ENCODE measurements around the gene SMARCE1.

DNA sequence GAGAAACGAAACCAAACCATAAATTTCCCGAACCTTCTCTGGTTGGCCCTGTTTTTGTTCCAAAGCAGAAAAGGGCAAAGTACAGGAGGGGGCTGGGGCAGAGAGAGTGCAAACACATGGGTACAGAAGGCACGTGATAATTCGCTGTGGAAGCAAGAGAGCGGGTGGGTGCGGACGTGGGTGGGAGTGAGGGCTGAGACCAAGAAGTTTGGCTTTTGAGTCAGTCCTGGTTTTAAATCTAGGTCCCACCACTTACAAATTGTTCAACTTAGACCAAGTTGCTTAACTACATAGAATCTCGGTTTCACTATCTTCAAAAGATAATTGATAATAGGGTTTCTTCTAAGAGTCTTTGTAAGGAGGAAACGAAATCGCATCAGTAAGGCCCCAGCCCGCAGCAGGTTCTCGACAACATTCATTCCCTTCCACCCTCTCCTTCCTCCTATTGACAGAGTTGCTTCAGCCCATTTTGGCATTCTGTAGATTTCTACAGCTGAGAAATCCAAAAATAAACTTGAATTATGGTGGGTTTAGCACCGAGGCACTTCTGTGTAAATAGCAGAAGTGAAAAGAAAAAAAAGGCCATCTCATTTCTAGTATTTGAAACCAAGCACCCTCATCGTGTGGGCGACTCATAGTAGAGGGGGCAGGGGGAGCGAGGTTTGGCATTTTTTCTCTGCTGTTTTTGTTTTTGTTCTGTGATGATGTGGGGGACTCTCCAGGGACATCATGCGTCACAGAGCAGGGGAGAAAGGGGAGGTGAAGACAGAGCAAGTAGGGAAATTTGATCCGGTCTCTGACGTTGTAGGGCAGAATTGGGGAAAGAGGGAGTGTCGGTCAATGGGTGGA is 48.8 kb downstream of the SMARCE1 start:
- TF ChIP-seq, protein P1, sequence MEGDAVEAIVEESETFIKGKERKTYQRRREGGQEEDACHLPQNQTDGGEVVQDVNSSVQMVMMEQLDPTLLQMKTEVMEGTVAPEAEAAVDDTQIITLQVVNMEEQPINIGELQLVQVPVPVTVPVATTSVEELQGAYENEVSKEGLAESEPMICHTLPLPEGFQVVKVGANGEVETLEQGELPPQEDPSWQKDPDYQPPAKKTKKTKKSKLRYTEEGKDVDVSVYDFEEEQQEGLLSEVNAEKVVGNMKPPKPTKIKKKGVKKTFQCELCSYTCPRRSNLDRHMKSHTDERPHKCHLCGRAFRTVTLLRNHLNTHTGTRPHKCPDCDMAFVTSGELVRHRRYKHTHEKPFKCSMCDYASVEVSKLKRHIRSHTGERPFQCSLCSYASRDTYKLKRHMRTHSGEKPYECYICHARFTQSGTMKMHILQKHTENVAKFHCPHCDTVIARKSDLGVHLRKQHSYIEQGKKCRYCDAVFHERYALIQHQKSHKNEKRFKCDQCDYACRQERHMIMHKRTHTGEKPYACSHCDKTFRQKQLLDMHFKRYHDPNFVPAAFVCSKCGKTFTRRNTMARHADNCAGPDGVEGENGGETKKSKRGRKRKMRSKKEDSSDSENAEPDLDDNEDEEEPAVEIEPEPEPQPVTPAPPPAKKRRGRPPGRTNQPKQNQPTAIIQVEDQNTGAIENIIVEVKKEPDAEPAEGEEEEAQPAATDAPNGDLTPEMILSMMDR (optimal IDR thresholded peaks at IDR 0.05 in 1 of 3, IDR thresholded peaks at IDR 0.05 in 1 of 3, conservative IDR thresholded peaks at IDR 0.05 in 1 of 3; ENCODE audit: extremely low read depth in 1 of 3, insufficient read depth in 2 of 3, low read length in 3 of 3), result no peak
- no peak for TF ChIP-seq EZH2 (IDR thresholded peaks at IDR 0.05; ENCODE audit: low read length)
